Posterior cingulate gyrus (tissue), 11 donors: ENCODE results near the gene CLTCL1.
"Not testable (repeated sequence)": the region's sequence is repeated elsewhere in the genome, so short reads cannot be mapped to it uniquely, and the experiment has no call there.

Experiments used
- DNase-seq, 10 donors: peaks; one replicate each; pipeline versions ENCODE4 v3.0.0 to v3.0.0-alpha.2; 2020 to 2021; ENCODE audit warnings: mixed read lengths in 3 of 10
- intact Hi-C: fragments of 100-400 bp; cut with DNase I; formaldehyde crosslinking; loops from one replicate; pipeline ENCODE4 v1.15.1; 2023

Gene CLTCL1

DNA sequence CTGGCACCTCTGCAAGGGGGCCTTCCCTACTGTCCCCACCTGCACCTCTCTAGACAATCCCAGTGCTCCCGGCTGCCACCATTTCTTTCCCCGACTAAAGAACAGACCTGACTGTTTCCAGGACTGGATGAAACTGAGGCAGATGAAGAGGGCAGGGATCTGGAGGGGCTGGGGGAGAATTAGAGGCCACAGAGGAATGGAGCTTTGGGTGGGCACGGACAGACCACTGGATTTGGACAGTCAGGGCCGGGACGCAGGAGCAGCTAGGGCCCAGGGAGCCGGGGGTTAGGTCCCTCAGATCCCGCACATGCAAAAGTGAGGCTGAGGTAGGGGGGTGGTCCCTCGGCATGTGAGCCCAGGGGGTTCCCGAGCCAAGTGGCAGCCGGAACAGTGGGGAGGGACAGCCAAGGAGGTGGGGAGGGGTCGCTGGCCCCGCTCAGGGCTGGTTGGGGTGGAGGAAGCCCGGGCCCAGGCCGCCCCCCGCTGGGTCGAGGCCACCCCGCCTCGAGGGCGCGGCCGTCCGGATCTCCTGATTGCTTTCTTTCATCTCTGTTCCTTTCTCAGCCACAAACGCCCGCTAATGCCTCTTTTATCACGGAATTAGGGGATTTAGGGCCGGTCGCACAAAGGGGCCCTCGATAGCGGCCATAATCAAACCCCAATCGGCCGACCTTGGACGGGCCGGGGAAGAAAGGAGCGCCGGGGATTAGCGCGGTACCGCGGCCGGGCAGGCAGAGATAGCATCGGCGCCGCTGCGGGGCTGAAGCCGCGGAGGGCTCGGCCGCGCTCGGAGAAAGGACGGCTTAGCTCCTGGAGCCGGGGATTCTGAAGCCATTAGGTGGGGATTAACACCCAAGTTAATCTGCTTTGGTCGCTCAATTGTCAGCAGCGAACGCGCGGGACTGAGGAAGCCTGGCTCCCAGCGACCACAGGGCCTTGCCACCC is 122.2 kb downstream of the CLTCL1 start:
- DNase-seq = no peak
- intact Hi-C loops = no loop called here

GRCh38 chr22:19168088-19168890 is 123.2 kb downstream of the CLTCL1 start:
- DNase-seq = no peak
- intact Hi-C loops = no loop called here

DNA sequence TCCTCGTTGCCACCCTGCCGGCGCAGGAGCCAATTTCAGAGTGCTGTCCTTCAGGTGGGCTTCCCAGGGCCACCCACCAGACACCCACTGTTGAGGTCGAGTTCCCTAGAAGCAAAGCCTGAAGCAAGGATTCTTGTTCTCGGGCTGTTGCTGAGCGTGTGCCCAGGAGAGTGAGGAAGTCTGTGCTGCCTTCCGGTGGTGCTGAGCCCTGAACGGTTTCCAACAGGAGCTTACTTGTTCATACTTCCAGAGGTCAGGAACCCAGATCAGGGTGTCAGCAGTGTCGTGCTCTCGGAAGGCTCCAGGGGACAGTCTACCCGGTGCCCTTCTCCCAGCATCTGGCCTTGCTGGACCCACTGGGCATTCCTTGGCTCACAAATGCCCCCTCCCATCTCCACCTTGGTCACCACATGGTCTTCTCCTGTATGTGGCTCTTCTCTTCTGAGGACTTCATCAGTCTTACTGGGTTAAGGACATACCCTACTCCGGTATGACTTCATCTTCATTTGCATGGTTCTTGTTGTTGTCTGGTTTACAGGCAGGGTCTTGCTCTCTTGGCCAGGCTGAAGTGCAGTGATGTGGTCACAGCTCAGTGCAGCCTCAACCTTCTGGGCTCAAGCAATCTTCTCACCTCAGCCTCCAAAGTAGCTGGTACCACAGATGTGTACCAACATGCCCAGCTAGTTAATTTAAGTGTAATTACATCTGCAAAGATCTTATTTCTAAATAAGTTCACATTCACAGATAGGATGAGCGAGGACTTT is 124.2 kb downstream of the CLTCL1 start:
- no peak for DNase-seq
- intact Hi-C loops = no loop called here

GRCh38 chr22:19166421-19166820 is 125.1 kb downstream of the CLTCL1 start:
- no peak for DNase-seq
- intact Hi-C loops = no loop called here

DNA sequence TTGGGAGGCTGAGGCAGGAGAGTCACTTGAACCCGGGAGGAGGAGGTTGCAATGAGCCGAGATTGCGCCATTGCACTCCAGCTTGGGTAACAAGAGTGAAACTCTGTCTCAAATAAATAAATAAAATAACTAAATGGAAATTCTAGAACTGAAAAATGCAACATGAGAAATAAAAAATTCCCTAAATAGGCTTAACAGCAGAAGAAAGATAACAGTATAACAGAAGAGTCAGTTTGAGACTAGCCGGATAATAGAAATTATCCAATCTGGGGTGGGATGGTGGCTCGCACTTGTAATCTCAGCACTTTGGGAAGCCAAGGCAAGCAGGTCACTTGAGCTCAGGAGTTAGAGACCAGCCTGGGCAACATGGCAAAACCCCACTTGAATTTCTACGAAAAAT is 127.1 kb downstream of the CLTCL1 start:
- intact Hi-C loops = no loop called here
- DNase-seq = no peak

DNA sequence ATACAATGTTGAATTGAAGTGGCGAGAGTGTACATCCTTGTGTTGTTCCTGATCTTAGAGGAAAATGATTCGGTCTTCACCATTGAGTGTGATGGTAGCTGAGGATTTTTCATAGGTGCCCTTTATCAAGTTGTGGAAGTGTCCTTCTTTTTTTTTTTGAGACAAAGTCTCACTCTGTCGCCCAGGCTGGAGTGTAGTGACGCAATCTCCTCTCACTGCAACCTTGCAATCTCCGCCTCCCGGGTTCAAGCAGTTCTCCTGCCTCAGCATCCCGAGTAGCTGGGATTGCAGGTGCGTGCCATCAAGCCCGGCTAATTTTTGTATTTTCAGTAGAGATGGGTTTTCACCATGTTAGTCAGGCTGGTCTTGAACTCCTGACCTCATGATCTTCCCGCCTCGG is 132.9 kb downstream of the CLTCL1 start:
- DNase-seq, intact Hi-C loops: not testable (repeated sequence)

GRCh38 chr22:19156109-19156508 is 135.4 kb downstream of the CLTCL1 start:
- intact Hi-C loops, DNase-seq: not testable (repeated sequence)

DNA sequence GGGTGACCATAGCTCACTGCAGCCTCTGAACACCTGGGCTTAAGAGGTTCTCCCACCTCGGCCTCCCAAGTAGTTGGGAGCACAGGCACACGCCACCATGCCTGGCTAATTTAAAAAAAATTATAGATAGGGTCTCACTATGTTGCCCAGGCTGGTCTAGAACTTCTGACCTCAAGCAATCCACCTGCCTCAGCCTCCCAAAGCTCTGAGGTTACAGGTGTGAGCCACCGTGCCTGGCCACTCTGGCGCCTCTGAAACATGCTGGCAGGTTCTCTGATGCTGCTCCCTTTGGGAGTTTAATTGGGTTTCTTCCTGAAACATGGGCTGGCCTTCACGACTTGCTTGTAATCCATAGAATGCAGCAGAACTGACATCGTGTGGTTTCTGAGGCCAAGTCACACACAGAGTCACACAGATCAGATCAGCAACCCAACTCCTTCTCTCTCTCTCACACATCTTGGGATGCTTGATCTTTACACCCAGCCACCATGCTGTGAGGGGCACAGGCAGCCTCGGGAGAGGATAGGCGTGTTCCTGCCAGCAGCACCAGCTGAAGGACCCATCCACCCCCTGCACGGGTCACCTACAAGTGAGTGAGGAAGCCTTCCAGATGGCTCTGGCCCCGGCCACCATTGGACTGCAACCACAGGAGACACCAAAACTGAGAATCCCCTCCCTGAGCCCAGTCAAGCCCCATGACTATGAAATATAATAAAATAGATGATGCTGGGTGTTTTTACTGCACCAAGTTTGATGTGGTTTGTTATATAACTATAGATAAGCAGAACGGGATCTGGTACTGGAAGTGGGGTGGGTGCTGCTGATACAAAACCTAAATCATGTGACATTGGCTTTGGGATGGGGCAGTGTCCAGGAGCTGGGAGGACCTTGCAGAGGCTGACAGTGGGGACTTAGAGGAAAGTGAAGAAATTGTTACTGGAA is 138.3 kb downstream of the CLTCL1 start:
- intact Hi-C loops = no loop called here

DNA sequence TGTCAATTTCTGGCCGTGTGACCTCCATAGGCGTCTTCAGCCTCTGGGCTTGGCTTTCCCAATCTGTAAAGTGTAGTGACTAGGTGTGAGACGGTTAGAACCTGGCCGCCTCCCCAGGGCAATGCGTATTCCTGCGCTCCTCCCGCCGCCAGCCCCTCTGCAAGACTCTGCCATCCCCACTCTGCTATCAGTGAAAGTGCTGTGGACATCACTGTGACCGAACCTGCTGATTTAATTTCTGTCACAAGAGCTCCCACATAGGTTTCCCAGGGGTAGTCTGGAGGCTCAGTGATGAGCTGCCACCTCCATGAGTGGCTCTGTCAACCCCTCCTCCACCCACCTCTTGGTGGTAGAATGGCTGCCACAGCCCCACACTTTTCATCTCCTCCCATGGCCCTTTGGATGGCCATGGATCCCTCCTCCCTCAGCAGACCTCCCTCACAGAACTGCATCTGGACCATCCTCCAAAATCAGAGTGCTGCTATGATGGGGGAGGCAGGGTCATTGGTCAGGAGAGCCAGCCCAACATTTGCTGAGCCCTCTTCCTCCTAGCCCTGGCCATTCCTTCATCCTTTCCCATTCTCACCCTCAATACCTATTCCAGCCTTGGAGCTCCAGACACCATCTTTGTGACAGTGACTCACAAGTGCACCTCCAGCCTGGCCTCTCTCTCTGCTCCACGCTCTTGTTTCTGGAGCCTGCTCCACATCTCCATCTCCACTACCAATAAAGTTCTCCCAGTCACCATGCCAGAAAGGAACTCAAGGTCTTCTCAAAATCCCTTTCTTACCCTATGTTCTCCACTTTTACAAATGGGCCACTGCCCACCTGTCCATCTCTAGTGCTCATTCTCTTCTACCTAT is 140.0 kb downstream of the CLTCL1 start:
- intact Hi-C loops = no loop called here
- peak in 1 of 10 donors; percentile 63 for DNase-seq

More for the DNA sequence above, 138.3 kb downstream of the CLTCL1 start:
- no peak for DNase-seq

- intact Hi-C loops = no loop called here
- peak in 1 of 10 donors; percentile 50 for DNase-seq
Observed at GRCh38 chr22:19150482-19151328, 140.8 kb downstream of the CLTCL1 start.

DNA sequence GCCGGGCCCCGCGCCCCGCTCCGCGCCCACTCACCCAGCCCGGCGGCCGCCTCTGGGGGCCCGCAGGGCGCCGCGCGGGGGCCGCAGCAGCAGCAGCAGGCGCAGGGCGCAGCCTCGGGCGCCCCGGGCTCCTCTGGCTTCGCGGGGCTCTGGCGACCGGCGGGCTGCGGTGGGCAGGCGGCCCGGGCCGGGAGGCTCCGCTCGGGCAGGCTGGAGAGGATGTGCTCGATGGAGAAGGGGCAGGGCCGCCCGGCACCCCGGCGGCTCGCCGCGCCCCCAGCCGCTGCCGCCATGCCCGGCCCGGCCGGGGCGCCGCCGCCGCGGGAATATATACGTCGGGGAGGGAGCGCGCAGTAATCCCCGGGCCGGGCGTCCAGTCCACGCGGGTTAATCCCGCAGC is 141.5 kb downstream of the CLTCL1 start, which contains the start of gene GSC2:
GSC2 (minus strand) TSS at position 302 of the 400 bp plus-strand sequence; CDS start at position 293, 9 bp downstream.
- intact Hi-C loops = no loop called here
- no peak for DNase-seq

GRCh38 chr22:19149047-19149883 is 142.3 kb downstream of the CLTCL1 start:
- intact Hi-C loops = no loop called here
- DNase-seq = no peak

- no peak for DNase-seq
- intact Hi-C loops = no loop called here
Observed at GRCh38 chr22:19148417-19149046, 143.0 kb downstream of the CLTCL1 start.

DNA sequence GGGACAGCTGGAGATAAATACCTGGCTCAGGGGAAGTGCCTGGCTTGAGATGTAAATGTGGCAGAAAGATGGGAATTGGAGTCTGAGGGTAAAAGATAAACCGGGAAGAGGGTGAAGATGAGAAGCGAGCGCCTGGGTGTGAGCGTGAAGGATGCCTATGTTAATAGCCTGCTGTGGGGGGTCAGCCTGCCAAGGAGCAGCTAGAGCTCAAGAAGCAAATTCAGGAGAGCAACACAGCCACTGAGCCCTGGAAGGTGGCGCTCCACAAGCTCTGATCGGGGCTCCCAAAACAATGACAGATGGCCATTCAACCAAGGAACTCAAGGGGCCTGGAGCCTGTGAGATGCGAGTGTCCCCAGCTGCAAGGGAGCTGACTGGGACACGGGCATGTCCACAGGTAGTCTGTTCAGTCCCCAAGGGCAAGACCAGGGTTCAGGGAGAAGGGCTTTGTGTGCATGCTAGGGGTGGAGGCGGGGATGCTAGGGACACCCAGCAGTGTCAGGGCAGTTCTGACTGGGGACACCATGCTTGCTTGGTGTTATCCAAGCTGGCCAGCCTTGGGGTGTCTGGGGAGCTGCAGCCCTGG is 144.2 kb downstream of the CLTCL1 start:
- intact Hi-C loops = no loop called here
- DNase-seq = no peak

- intact Hi-C loops = no loop called here
- DNase-seq = no peak
Observed at GRCh38 chr22:19146215-19146968, 145.1 kb downstream of the CLTCL1 start.
